ENCODE results near the gene PHF2.

The PHF2 gene

GRCh38 chr9:93673021-93673838 is 96.8 kb downstream of the PHF2 start:
- TF ChIP-seq CTCF (IDR thresholded peaks at IDR 0.05; ENCODE audit: insufficient read depth, low read length, poor library complexity, severe bottlenecking), result no peak
- Histone ChIP-seq H3K27me3 (replicated peaks; ENCODE audit: control insufficient read depth, insufficient read depth, low read length) (no peaks in the 10 kb centered on the region), H3K4me3 (replicated peaks; ENCODE audit: low read depth, low read length) (no peak overlapping the region), H3K36me3 (ENCODE audit: control insufficient read depth, insufficient read depth, low read length) (peaks cover 2% of the 10 kb centered on the region)
- no peak for DNase-seq (ENCODE audit: extremely low read depth, insufficient read length)

- no peak for TF ChIP-seq CTCF (IDR thresholded peaks at IDR 0.05; ENCODE audit: insufficient read depth, low read length, poor library complexity, severe bottlenecking)
- Histone ChIP-seq H3K27me3 (replicated peaks; ENCODE audit: control insufficient read depth, insufficient read depth, low read length) (no peaks in the 10 kb centered on the region), H3K4me3 (replicated peaks; ENCODE audit: low read depth, low read length) (no peak overlapping the region), H3K36me3 (ENCODE audit: control insufficient read depth, insufficient read depth, low read length) (peaks cover 2% of the 10 kb centered on the region)
- no peak for DNase-seq (ENCODE audit: extremely low read depth, insufficient read length)
Measured at GRCh38 chr9:93673839-93674334, 97.5 kb downstream of the PHF2 start.

GRCh38 chr9:93674580-93675335 is 98.4 kb downstream of the PHF2 start:
- H3K36me3 ChIP-seq (ENCODE audit: control insufficient read depth, insufficient read depth, low read length), result peaks cover 2% of the 10 kb centered on the region
- no peak for TF ChIP-seq CTCF (IDR thresholded peaks at IDR 0.05; ENCODE audit: insufficient read depth, low read length, poor library complexity, severe bottlenecking)
- DNase-seq (ENCODE audit: extremely low read depth, insufficient read length), result no peak
- H3K4me3 ChIP-seq (replicated peaks; ENCODE audit: low read depth, low read length), result no peak overlapping the region
- H3K27me3 ChIP-seq (replicated peaks; ENCODE audit: control insufficient read depth, insufficient read depth, low read length), result no peaks in the 10 kb centered on the region

- H3K36me3 ChIP-seq (ENCODE audit: control insufficient read depth, insufficient read depth, low read length), result peaks cover 2% of the 10 kb centered on the region
- H3K27me3 ChIP-seq (replicated peaks; ENCODE audit: control insufficient read depth, insufficient read depth, low read length), result no peaks in the 10 kb centered on the region
- TF ChIP-seq CTCF (IDR thresholded peaks at IDR 0.05; ENCODE audit: insufficient read depth, low read length, poor library complexity, severe bottlenecking), result no peak
- H3K4me3 ChIP-seq (replicated peaks; ENCODE audit: low read depth, low read length), result no peak overlapping the region
- DNase-seq (ENCODE audit: extremely low read depth, insufficient read length), result no peak
Measured at GRCh38 chr9:93675336-93676150, 99.2 kb downstream of the PHF2 start.

- Histone ChIP-seq H3K36me3 (ENCODE audit: control insufficient read depth, insufficient read depth, low read length) (peaks cover 2% of the 10 kb centered on the region), H3K4me3 (replicated peaks; ENCODE audit: low read depth, low read length) (no peak overlapping the region), H3K27me3 (replicated peaks; ENCODE audit: control insufficient read depth, insufficient read depth, low read length) (no peaks in the 10 kb centered on the region)
- no peak for DNase-seq (ENCODE audit: extremely low read depth, insufficient read length)
- no peak for TF ChIP-seq CTCF (IDR thresholded peaks at IDR 0.05; ENCODE audit: insufficient read depth, low read length, poor library complexity, severe bottlenecking)
Measured at GRCh38 chr9:93676310-93677047, 100.1 kb downstream of the PHF2 start.
